NCI-H345 (cell line): ENCODE data around the gene PPM1N.

Experiments used
- DNase-seq: peaks from one replicate; lab custom pipeline; 2025; lab: John Stamatoyannopoulos, UW

Gene PPM1N

DNA sequence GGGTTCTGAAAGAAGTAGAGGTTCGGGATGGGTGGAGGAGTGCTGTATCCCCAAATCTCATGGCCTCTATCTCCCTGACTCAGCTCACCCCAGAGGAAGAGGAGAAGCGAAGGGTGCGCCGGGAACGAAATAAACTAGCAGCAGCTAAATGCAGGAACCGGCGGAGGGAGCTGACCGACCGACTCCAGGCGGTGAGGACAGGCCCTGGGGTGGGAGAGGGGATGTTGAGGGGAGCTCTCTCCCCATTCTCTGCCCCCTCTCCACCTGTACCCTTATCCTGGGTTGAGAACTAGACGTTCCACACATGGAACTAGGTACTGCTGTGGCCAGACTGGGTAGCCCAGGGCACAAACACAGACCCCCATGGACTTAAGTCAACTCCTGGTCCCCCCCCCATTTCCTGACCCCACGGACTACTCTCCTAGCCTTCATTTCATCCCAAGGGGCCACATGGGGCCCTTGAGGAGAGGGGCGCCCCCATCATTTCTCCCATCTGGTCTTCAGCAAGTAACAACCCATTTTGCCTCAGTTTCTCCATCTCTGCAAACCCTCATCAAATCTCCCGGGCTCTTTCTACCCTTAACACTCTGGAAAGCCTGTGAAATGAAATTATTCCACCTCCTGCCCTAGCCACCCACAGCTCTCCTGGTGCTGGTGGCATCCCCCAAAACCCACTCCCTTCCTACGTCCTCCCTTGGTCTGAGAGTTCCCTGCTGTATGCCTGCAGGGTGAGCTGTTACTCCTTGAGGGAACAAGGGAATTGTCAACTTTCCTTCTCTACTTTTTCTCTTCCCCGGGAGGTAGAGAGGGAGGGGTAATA, 26.9 kb upstream of the PPM1N start:
- no peak for DNase-seq

DNA sequence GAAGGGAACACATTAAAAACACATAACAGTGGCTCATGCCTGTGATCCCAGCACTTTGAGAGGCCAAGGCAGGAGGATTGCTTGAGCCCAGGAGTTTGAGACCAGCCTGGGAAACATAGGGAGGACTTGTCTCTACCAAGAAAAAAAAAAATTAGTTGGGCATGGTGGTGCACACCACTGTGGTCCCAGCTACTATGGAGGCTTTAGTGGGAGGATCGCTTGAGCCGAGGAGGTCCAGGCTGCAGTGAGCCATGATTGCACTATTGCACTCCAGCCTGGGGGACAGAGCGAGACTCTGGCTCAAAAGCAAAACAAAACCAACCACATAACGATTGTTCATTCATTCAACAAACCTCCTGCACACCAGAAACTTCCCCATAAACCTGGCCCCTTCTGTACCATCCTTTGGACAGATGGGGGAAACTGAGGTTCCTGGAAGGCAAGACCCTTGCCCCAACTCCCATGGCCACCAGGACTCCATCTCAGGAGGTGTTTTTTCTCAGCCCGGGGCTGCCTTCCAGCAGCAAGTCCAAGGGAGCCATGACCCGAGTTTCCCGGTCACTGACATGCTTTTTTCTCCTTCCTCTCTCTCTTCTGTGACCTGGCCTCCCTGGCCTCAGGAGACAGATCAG, 26.2 kb upstream of the PPM1N start:
- no peak for DNase-seq

DNA sequence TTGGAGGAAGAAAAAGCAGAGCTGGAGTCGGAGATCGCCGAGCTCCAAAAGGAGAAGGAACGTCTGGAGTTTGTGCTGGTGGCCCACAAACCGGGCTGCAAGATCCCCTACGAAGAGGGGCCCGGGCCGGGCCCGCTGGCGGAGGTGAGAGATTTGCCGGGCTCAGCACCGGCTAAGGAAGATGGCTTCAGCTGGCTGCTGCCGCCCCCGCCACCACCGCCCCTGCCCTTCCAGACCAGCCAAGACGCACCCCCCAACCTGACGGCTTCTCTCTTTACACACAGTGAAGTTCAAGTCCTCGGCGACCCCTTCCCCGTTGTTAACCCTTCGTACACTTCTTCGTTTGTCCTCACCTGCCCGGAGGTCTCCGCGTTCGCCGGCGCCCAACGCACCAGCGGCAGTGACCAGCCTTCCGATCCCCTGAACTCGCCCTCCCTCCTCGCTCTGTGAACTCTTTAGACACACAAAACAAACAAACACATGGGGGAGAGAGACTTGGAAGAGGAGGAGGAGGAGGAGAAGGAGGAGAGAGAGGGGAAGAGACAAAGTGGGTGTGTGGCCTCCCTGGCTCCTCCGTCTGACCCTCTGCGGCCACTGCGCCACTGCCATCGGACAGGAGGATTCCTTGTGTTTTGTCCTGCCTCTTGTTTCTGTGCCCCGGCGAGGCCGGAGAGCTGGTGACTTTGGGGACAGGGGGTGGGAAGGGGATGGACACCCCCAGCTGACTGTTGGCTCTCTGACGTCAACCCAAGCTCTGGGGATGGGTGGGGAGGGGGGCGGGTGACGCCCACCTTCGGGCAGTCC, 25.5 kb upstream of the PPM1N start:
- no peak for DNase-seq

DNA sequence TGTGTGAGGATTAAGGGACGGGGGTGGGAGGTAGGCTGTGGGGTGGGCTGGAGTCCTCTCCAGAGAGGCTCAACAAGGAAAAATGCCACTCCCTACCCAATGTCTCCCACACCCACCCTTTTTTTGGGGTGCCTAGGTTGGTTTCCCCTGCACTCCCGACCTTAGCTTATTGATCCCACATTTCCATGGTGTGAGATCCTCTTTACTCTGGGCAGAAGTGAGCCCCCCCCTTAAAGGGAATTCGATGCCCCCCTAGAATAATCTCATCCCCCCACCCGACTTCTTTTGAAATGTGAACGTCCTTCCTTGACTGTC, 24.9 kb upstream of the PPM1N start:
- no peak for DNase-seq

DNA sequence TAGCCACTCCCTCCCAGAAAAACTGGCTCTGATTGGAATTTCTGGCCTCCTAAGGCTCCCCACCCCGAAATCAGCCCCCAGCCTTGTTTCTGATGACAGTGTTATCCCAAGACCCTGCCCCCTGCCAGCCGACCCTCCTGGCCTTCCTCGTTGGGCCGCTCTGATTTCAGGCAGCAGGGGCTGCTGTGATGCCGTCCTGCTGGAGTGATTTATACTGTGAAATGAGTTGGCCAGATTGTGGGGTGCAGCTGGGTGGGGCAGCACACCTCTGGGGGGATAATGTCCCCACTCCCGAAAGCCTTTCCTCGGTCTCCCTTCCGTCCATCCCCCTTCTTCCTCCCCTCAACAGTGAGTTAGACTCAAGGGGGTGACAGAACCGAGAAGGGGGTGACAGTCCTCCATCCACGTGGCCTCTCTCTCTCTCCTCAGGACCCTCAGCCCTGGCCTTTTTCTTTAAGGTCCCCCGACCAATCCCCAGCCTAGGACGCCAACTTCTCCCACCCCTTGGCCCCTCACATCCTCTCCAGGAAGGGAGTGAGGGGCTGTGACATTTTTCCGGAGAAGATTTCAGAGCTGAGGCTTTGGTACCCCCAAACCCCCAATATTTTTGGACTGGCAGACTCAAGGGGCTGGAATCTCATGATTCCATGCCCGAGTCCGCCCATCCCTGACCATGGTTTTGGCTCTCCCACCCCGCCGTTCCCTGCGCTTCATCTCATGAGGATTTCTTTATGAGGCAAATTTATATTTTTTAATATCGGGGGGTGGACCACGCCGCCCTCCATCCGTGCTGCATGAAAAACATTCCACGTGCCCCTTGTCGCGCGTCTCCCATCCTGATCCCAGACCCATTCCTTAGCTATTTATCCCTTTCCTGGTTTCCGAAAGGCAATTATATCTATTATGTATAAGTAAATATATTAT, 24.3 kb upstream of the PPM1N start:
- no peak for DNase-seq

DNA sequence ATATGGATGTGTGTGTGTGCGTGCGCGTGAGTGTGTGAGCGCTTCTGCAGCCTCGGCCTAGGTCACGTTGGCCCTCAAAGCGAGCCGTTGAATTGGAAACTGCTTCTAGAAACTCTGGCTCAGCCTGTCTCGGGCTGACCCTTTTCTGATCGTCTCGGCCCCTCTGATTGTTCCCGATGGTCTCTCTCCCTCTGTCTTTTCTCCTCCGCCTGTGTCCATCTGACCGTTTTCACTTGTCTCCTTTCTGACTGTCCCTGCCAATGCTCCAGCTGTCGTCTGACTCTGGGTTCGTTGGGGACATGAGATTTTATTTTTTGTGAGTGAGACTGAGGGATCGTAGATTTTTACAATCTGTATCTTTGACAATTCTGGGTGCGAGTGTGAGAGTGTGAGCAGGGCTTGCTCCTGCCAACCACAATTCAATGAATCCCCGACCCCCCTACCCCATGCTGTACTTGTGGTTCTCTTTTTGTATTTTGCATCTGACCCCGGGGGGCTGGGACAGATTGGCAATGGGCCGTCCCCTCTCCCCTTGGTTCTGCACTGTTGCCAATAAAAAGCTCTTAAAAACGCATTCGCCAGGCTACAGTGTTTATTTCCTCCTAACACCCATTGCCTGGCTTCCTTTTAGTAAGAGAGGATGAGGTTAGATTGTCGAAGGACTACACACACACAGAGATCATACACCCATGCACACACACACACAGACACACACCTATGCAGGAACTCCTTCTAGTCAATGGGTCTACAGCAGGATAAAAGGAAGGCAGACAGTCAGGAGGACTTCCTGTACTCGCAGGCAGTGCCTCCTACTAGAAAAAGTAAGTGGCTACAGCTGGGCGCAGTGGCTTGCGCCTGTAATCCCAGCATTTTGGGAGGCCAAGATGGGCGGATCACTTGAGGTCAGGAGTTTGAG, 23.4 kb upstream of the PPM1N start:
- peak; percentile 22 for DNase-seq

DNA sequence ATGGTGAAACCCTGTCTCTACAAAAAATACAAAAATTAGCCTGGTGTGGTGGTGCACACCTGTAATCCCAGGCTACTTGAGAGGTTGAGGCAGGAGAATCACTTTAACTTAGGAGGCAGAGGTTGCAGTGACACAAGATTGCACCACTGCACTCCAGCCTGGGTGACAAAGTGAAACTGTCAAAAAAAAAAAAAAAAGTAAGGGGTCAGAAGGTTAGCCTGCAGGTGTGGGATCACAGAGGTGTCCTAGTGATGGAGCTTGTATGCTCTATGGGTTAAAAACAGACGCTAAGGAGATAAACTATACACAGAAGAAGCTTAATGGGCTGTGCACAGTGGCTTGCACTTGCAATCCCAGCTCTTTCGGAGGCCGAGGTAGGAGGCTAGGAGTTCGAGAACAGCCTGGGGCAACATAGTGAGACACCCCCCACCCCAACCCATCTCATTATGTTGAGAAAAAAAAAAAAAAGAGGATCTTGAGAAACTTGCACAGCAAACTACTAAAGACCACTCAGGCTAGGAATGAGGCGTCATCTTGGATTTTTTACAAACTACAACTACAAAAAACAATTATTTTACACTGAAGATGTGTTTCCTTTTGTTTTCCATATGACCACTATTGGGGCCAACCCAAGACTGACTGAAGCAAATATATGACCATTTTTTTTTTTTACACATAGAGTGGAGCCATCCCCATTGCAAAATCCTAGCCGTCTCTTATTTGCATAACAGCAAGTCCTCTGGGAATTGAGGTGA, 22.5 kb upstream of the PPM1N start:
- no peak for DNase-seq

DNA sequence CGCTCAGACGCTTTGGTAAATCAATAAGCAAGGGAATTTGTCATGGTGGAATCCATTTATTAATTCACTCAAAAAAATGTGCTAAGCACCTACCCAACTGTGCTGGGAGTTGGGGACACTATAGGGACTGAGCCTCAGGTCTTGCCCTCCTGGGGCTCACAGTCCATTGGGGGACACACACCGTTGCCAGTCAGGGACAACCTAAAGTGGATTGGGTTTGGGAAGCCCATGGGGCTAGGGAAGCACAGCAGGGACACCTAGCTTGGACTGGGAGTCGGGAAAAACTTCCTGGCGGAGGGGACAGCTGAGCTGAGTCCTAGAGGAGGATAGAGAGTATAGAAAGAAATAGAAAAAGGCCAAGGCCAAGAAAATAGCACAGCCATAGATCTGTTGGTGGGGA, 21.9 kb upstream of the PPM1N start:
- no peak for DNase-seq

DNA sequence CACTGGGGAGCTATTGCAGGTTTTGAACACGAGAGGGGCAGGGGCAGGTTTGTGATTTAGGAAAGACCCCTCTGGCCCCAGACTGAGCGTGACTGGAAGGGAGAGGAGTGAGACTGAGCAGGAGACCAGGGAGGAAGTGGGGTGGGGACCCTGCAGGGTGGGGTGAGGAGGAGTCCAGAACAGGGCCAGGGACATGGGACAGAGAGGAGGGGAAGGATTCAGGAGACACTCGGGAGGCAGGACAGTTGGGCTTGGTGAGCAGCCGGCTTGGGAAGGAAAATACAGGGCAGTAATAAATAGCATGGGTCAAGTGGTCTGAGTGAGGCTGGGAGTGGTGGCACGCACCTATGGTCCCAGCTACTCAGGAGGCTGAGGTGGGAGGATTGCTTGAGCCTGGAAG, 21.1 kb upstream of the PPM1N start:
- DNase-seq = no peak

DNA sequence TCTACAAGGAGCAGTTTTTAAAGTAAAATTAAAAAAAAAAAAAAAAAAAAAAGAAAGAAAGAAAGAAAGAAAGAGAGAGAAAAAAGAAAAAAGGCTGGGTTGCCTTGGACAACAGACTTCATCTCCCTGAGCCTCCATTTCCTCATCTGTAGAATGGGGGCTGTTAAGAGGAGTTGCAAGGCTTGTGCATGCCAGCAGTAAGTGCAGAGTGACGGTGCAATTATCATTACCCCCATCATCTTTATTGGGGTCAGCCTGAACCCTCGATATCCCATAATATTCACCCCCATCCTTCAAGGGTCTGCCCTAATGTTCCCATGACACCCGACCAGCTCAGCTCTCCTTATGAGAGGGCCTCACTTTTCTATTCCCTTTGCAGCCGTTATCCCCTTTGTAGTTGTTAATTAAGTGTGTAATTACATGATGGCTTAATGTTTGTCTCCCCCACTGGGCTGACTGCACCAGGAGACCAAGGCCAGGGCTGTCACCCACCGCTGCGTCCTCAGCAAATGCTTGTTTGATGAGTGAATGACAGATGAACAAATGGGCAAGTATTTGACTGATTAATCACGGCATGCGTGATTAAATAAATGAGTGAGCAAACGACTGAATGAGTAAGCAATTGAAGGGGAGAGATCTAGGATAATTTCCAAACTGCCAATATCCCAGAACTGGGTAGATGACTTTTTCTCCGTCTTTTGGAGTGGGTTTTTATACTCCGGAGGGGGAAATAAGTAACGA, 20.4 kb upstream of the PPM1N start:
- peak; percentile 32 for DNase-seq

DNA sequence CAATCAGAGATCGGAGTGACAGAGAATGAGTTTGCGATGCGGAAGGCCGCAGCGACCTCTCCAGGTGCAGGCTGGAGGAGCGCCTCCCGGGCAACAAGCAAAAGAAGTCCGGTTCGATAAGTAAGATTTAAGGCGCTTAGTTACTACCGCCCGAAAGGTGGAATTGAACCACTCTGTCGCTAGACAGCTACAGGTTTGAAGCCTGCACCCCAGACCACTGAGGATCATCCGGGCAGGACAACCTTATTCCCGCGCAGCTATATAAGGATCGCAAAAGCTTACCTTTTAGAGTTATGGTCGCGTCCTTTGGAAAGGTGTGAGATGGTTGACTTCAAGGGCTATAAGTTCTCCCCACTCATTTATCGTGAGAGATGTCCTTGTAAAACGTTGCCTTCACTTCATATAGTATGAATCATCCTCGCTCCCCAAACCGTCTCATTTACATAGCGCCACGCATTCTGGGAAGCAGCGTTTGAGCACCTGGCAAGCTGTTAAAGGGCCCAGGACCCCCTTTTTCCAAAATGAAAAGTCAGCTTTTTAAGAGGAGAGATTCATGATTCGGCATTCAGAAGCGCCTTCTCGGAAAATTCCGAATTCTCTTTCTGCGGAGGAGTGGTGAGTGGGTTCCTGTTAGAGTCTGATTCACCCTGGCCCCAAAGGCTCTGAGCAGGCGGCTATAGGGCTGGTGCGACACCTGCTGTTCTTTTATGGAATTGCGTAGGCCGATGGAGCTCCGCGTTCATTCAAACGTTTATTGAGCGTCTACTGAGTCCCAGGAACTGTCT, 19.6 kb upstream of the PPM1N start:
- DNase-seq = peak; percentile 82

DNA sequence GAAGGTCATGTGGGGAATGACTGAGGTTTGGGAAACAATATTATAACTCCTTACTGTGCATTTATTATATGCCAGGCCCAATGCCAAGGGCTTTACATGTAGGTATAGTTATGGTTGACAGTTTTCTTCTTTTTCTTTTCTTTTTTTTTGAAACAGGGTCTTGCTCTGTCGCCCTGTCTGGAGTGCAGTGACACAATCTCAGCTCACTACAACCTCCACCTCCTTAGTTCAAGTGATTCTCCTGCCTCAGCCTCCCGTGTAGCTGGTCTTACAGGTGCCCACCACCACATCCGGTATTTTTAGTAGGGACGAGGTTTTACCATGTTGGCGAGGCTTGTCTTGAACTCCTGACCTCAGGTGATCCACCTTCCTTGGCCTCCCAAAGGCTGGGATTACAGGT, 15.2 kb upstream of the PPM1N start:
- no peak for DNase-seq

DNA sequence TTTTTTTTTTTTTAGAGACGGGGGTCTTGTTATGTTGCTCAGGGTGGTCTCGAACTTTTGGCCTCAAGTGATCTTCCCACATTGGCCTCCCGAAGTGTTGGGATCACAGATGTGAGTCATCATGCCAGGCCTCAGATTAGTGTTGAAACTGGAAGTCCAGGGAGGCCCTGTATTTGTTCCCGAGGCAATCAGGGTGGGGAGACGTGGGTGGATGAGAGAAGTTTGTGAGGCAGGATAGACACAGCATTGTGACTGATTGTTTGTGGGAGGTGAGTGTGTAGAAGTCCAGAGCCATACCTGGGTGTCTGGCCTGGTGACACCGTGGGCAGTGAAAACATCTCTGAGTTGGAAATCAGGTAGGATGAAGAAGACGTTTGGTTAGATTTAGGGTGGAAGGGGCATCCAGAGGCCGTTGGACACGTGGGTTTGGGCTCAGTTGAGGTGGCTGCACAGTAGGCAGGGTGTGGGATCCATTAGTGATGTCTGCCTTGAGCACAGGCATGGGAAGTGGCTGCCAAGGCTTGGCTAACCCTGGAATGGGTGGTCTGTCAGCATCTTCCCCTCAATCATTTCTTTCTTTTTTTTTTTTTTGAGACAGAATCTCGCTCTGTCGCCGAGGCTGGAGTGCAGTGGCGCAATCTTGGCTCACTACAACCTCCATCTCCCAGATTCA, 13.8 kb upstream of the PPM1N start:
- DNase-seq = no peak

DNA sequence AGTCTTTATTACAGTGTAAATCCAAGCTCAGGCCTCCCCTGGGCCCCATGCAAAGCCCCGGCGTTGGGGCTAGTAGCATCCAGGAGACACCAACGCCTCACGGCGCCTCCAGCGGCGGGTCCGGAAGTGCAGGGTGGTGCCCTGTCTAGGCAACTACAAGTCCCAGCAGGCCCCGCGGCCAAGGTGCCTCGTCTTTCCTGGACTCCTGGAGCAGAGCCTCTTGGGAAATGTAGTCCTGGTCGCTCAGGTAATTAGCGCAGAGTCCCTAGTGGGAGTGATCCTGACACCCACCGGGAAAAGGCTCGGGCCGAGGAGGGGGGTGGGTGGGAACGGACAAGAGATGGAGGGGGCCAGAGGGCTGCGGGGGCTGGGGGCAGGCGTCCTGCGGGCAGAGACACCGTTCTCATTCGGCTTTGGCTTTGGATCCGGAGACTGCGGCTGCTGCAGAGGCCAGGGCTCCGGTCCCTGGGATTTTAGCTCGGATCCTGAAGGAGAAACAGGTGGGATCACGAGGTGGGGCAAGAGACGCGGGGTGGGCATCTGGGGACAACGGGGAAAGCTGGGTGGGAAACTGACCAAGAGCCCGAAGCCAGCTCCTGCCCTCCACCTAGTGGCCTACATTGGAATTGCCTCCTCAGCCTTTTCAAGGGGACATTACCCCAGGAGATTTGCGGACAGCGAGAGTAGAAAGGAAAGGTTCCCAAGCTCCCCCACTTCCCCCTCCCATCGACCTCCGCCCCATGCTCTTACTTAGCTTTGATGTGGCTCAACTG, 12.8 kb upstream of the PPM1N start:
- DNase-seq = peak; percentile 95

DNA sequence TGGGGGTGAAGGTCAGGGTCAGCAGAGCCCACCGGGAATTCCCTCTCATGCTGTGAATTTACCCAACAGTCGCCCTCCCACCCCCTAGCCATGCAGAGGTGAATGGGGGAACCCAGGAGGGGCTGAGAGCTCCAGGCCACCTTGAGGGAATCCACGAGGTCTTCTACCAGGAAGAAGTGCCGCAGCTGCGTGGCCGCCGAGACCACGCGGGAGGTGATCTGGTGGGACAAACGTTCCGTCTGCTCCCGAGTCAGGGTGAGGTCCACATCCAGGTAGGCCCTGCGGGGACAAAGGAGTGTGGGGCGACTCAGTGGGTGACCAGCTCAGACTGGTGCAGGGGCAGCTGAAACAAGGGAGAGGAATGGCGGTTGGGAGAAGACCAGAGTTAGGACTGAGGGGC, 9.5 kb upstream of the PPM1N start:
- DNase-seq = no peak

DNA sequence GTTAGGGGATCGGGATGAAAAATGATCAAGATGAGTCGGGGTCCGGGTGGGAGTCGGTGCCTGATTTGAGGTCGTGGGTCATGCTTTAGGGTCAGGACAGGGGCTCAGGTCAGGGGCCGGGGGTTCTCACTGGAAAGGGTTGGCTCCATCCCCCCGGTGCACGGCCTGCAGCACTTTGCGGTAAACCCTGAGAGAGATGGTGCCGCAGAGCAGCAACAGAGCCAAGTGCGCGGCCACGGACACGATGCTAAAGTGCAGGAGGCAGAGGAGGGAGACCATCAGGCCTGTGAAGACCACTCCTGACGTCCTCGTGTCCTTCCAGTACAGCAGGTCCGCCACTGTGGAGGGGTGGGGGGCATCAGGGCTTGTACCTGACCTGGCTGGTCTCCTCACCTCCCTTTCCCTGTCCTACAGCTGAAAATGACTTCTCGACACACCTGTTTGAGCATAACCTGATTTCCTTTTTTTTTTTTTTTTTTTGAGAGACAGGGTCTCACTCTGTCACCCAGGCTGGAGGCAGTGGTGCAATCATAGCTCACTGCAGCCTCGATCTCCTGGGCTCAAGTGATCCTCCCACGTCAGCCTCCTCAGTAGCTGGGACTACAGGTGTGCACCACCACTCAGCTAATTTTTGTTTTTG, 8.9 kb upstream of the PPM1N start:
- no peak for DNase-seq

DNA sequence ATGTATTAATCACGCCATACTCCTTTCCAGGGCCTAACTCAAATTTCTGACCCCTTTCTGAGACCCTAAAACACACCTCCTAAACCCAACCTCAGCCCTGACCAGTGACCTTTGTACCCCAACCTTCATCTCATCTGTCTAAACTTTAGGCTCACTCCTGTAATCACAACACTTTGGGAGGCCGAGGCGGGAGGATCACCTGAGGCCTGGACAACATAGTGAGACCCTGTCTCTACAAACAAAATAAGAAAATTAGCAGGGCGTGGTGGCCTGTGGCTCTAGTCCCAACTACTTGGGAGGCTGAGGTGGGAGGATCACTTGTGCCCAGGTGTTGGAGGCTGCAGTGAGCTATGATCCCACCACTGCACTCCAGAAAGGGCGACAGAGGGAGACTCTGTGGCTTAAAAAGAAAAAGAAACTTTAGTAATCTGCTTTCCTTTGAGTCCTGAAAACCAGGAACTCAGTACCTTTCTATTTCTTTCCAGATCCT, 6.1 kb upstream of the PPM1N start:
- no peak for DNase-seq
